Right cardiac atrium (tissue), 5 donors: ENCODE measurements around the gene RAB34. TPM values are rescaled to one million over a fixed set of nuclear protein-coding genes. Genes with fewer than 3 reads are reported as not detected.

Experiments
- ATAC-seq, 2 donors: fragments of 200-7000 bp; cut with Tn5 transposase; one replicate each; pipeline versions ENCODE4 v1.8.0 to v1.9.1; 2020; ENCODE audit warnings: moderate library complexity in 2 of 2, mild to moderate bottlenecking in 1 of 2
- DNase-seq, 3 donors: peaks; one replicate each; pipeline ENCODE4 v3.0.0-alpha.2; 2020
- H3K27ac ChIP-seq: one replicate; pipeline ENCODE4 v1.5.1; 2013; ENCODE audit warnings: mild to moderate bottlenecking, low read length, control low read depth, moderate library complexity
- H3K27me3 ChIP-seq: one replicate; pipeline ENCODE4 v1.6.1; 2013; ENCODE audit not compliant: control insufficient read depth, insufficient read depth
- H3K4me1 ChIP-seq: one replicate; pipeline ENCODE4 v1.6.1; 2013; ENCODE audit warnings: low read length; ENCODE audit not compliant: control insufficient read depth, insufficient read depth
- H3K4me3 ChIP-seq: one replicate; pipeline ENCODE4 v1.5.1; 2013; ENCODE audit warnings: low read length, control low read depth
- H3K9me3 ChIP-seq: one replicate; pipeline ENCODE4 v1.6.1; 2013; ENCODE audit warnings: low read length; ENCODE audit not compliant: control insufficient read depth
- WGBS: extraction: QIAGEN DNeasy Blood & Tissue Kit; methylation state at CpG from one replicate; pipeline ENCODE4 v1.1.7; 2013; 5-methylcytosine and 5-hydroxymethylcytosine counted together
- intact Hi-C, 4 donors: fragments of 100-400 bp; cut with DNase I; formaldehyde crosslinking; loops; one replicate each; pipeline versions ENCODE4 v1.11.0 to v1.14.0; 2022 to 2023
- polyA plus RNA-seq: library from polyadenylated mRNA; stranded (reverse); fragments of 200-250 nt; gene quantifications from one replicate; pipeline ENCODE4 v1.2.3, GENCODE V29; 2013
- total RNA-seq, 4 donors: library from RNA; stranded (reverse); fragmentation: NEBNext Ultra II Directional; extraction: Animal tissue kit (Norgen Biotek cat#: 25700); gene quantifications; one replicate each; pipeline ENCODE4 v1.2.1, GENCODE V29; 2021
- donor health status: healthy with polysubstance abuse.
- donor health status: DM: no; HTN: yes; CAD: no.
- donor health status: DM: no; HTN: no; CAD: no.
- donor health status: DM: no; HTN: yes; CAD: no; lungs with severe emphysema.
- donor health status: DM: yes; HTN: yes; CAD: no.

Gene RAB34
- total and polyA plus RNA-seq, 5 donors = 56.9 to 62.2 (median 58.7) TPM

- 79% methylated on average over 2 of the region's 2 CpGs for WGBS
- H3K4me1 ChIP-seq = no peaks in the 10 kb centered on the region
- intact Hi-C loops = no loop called here
- H3K27ac ChIP-seq = no peak overlapping the region
- no peaks in the 10 kb centered on the region for H3K9me3 ChIP-seq
- no peak overlapping the region for H3K4me3 ChIP-seq
- H3K27me3 ChIP-seq = no peaks in the 10 kb centered on the region
- DNase-seq (no peak), ATAC-seq (no peak)
Measured at GRCh38 chr17:28665994-28666393, 51.7 kb downstream of the RAB34 start.

Other genes starting within 250 kb of the RAB34 start
- gene SLC13A2, start 244.2 kb downstream of the RAB34 start, total RNA-seq = not detected
- gene SLC13A2, start 244.2 kb downstream of the RAB34 start, polyA plus RNA-seq = not detected
- not detected for gene FOXN1, start 211.5 kb downstream of the RAB34 start, total RNA-seq
- gene FOXN1, start 211.5 kb downstream of the RAB34 start, polyA plus RNA-seq = not detected
- gene UNC119, start 165.2 kb downstream of the RAB34 start, total RNA-seq = 10 to 100 TPM; 14.0 to 28.8 (median 21.0) TPM
- 22.8 TPM for gene UNC119, start 165.2 kb downstream of the RAB34 start, polyA plus RNA-seq
- gene PIGS, start 146.3 kb downstream of the RAB34 start, total RNA-seq = 10 to 100 TPM; 36.4 to 41.8 (median 40.7) TPM
- gene PIGS, start 146.3 kb downstream of the RAB34 start, polyA plus RNA-seq = 16.6 TPM
- gene ALDOC, start 141.0 kb downstream of the RAB34 start, total RNA-seq = 100 to 1,000 TPM; 191 to 390 (median 276) TPM
- gene ALDOC, start 141.0 kb downstream of the RAB34 start, polyA plus RNA-seq = 283 TPM
- gene SPAG5, start 118.8 kb downstream of the RAB34 start, total RNA-seq = 1 to 10 TPM in 3 of 4 donors, under 1 TPM in 1; 0.81 to 2.7 (median 2.1) TPM
- gene SPAG5, start 118.8 kb downstream of the RAB34 start, polyA plus RNA-seq = 1.2 TPM
- gene RSKR, start 103.7 kb downstream of the RAB34 start, total RNA-seq = 1 to 10 TPM; 2.9 to 4.7 (median 4.3) TPM
- gene RSKR, start 103.7 kb downstream of the RAB34 start, polyA plus RNA-seq = 2.9 TPM
- 10 to 100 TPM; 70.6 to 87.3 (median 81.7) TPM for gene BLTP2, start 72.7 kb downstream of the RAB34 start, total RNA-seq
- gene BLTP2, start 72.7 kb downstream of the RAB34 start, polyA plus RNA-seq = 21.0 TPM
- gene SDF2, start 56.0 kb downstream of the RAB34 start, total RNA-seq = 10 to 100 TPM; 29.9 to 36.6 (median 30.4) TPM
- 38.8 TPM for gene SDF2, start 56.0 kb downstream of the RAB34 start, polyA plus RNA-seq
- gene SUPT6H, start 55.7 kb downstream of the RAB34 start, total RNA-seq = 10 to 100 TPM; 43.6 to 49.0 (median 46.9) TPM
- gene SUPT6H, start 55.7 kb downstream of the RAB34 start, polyA plus RNA-seq = 32.7 TPM
- 1 to 10 TPM; 1.3 to 3.3 (median 2.5) TPM for gene PROCA1, start 6.0 kb downstream of the RAB34 start, total RNA-seq
- gene PROCA1, start 6.0 kb downstream of the RAB34 start, polyA plus RNA-seq = 2.2 TPM
- gene RPL23A, start 2.1 kb upstream of the RAB34 start, total RNA-seq = 1,000 to 10,000 TPM in 1 of 4 donors, 100 to 1,000 TPM in 3; 939 to 1,151 (median 992) TPM
- 817 TPM for gene RPL23A, start 2.1 kb upstream of the RAB34 start, polyA plus RNA-seq
- gene TLCD1, start 8.4 kb upstream of the RAB34 start, total RNA-seq = 1 to 10 TPM; 1.7 to 3.8 (median 2.5) TPM
- gene TLCD1, start 8.4 kb upstream of the RAB34 start, polyA plus RNA-seq = 1.5 TPM
- gene NEK8, start 10.9 kb upstream of the RAB34 start, total RNA-seq = 1 to 10 TPM; 1.0 to 1.6 (median 1.2) TPM
- gene NEK8, start 10.9 kb upstream of the RAB34 start, polyA plus RNA-seq = 0.81 TPM
- 1 to 10 TPM; 2.9 to 8.9 (median 4.8) TPM for gene TRAF4, start 26.1 kb upstream of the RAB34 start, total RNA-seq
- gene TRAF4, start 26.1 kb upstream of the RAB34 start, polyA plus RNA-seq = 4.5 TPM
- 10 to 100 TPM; 15.3 to 19.6 (median 18.6) TPM for gene FAM222B, start 124.9 kb upstream of the RAB34 start, total RNA-seq
- 11.9 TPM for gene FAM222B, start 124.9 kb upstream of the RAB34 start, polyA plus RNA-seq
- gene ERAL1, start 137.1 kb upstream of the RAB34 start, total RNA-seq = 10 to 100 TPM; 25.9 to 30.1 (median 28.3) TPM
- 29.3 TPM for gene ERAL1, start 137.1 kb upstream of the RAB34 start, polyA plus RNA-seq
- gene FLOT2, start 179.9 kb upstream of the RAB34 start, total RNA-seq = 10 to 100 TPM; 70.5 to 89.4 (median 79.4) TPM
- gene FLOT2, start 179.9 kb upstream of the RAB34 start, polyA plus RNA-seq = 45.1 TPM
- gene DHRS13, start 185.2 kb upstream of the RAB34 start, total RNA-seq = 1 to 10 TPM; 2.1 to 3.3 (median 2.5) TPM
- gene DHRS13, start 185.2 kb upstream of the RAB34 start, polyA plus RNA-seq = 2.3 TPM
- gene PHF12, start 233.7 kb upstream of the RAB34 start, total RNA-seq = 10 to 100 TPM; 20.8 to 25.4 (median 24.2) TPM
- gene PHF12, start 233.7 kb upstream of the RAB34 start, polyA plus RNA-seq = 10.8 TPM